Nephron progenitor cell (in vitro differentiated cells): ENCODE results near the gene MAN2A1.
A peak's percentile ranks its signal among the peaks of the same experiment; 100 is the strongest.

Experiments
- DNase-seq: peaks from one replicate; pipeline ENCODE4 v3.0.0; 2021
- H3K27ac Mint-ChIP-seq: 2 replicates; pipeline ENCODE4 v1.8.0; 2021; ENCODE audit warnings: mild to moderate bottlenecking, moderate library complexity, mixed read lengths
- H3K27me3 Mint-ChIP-seq: 2 replicates; pipeline ENCODE4 v1.8.0; 2021; ENCODE audit warnings: mild to moderate bottlenecking, low read depth, mixed read lengths; ENCODE audit not compliant: poor library complexity
- H3K36me3 Mint-ChIP-seq: 2 replicates; pipeline ENCODE4 v1.8.0; 2021; ENCODE audit warnings: low read depth, mixed read lengths
- H3K4me1 Mint-ChIP-seq: 2 replicates; pipeline ENCODE4 v1.8.0; 2021; ENCODE audit warnings: mixed read lengths
- H3K4me3 Mint-ChIP-seq: 2 replicates; pipeline ENCODE4 v1.8.0; 2021; ENCODE audit warnings: mild to moderate bottlenecking, moderate library complexity, mixed read lengths
- H3K9me3 Mint-ChIP-seq: 2 replicates; pipeline ENCODE4 v1.8.0; 2021; ENCODE audit warnings: mild to moderate bottlenecking, moderate library complexity, mixed read lengths
- TF ChIP-seq, protein P1 (sequence below): fragments of 200-600 bp; sonication (generic); IDR thresholded peaks from 2 replicates; pipeline ENCODE4 v1.5.0; 2021; ENCODE audit warnings: antibody characterized with exemption

MAN2A1 gene

GRCh38 chr5:109669991-109670706 is 19.6 kb upstream of the MAN2A1 start:
- H3K27ac Mint-ChIP-seq: no peak overlapping the region
- no peak overlapping the region for H3K4me3 Mint-ChIP-seq

DNA sequence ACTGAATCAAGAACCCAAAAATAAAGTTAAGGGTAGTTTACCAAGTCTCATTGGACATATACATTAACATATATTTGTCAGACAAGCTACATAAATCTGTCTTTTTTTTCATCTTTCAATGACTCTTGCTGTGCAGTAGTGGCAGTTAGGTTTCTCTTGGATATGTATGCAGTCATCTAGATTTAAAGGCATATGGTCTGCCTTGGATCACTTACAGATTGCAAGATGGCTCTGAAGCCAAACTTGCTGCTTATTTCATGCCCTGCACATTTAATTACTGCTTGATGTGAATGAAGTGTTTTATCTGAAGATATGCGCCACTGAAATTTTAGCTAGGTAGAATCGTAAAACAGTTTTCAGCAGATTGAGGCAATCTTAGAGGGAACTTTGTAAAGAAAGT is 18.6 kb upstream of the MAN2A1 start:
- Mint-ChIP-seq H3K27ac (no peak overlapping the region), H3K4me3 (no peak overlapping the region), H3K9me3 (no peaks in the 10 kb centered on the region), H3K27me3 (no peaks in the 10 kb centered on the region), H3K4me1 (peaks cover 14% of the 10 kb centered on the region), H3K36me3 (no peaks in the 10 kb centered on the region)
- TF ChIP-seq, protein P1, sequence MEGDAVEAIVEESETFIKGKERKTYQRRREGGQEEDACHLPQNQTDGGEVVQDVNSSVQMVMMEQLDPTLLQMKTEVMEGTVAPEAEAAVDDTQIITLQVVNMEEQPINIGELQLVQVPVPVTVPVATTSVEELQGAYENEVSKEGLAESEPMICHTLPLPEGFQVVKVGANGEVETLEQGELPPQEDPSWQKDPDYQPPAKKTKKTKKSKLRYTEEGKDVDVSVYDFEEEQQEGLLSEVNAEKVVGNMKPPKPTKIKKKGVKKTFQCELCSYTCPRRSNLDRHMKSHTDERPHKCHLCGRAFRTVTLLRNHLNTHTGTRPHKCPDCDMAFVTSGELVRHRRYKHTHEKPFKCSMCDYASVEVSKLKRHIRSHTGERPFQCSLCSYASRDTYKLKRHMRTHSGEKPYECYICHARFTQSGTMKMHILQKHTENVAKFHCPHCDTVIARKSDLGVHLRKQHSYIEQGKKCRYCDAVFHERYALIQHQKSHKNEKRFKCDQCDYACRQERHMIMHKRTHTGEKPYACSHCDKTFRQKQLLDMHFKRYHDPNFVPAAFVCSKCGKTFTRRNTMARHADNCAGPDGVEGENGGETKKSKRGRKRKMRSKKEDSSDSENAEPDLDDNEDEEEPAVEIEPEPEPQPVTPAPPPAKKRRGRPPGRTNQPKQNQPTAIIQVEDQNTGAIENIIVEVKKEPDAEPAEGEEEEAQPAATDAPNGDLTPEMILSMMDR: no peak
- DNase-seq: no peak

More at GRCh38 chr5:109669991-109670706, 19.6 kb upstream of the MAN2A1 start:
- H3K4me1 Mint-ChIP-seq: peaks cover 13% of the 10 kb centered on the region
- TF ChIP-seq, protein P1: no peak
- no peaks in the 10 kb centered on the region for H3K36me3 Mint-ChIP-seq
- H3K9me3 Mint-ChIP-seq: no peaks in the 10 kb centered on the region
- H3K27me3 Mint-ChIP-seq: no peaks in the 10 kb centered on the region
- no peak for DNase-seq

DNA sequence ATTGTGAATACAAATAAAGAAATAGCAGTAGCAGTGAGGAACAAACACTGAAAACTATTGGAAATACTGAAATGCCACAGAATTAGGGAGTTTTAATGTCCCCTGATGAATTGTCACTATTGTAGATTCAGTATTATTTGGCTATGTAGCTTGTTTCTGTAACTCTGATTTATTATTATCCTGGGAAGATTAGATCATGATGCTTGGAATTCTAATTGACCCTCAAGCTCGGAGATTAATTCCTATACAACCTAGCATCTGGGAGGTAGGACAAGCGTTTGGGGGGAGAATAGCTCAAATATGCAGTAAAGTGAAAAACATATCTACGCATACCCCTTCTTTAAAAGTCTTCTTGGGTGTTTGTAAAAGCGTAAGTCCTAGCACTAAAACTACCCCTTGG is 15.1 kb upstream of the MAN2A1 start:
- Mint-ChIP-seq H3K27ac (no peak overlapping the region), H3K9me3 (no peaks in the 10 kb centered on the region), H3K4me3 (no peak overlapping the region), H3K4me1 (peaks cover 33% of the 10 kb centered on the region), H3K27me3 (no peaks in the 10 kb centered on the region), H3K36me3 (no peaks in the 10 kb centered on the region)
- no peak for DNase-seq
- TF ChIP-seq, protein P1: no peak

DNA sequence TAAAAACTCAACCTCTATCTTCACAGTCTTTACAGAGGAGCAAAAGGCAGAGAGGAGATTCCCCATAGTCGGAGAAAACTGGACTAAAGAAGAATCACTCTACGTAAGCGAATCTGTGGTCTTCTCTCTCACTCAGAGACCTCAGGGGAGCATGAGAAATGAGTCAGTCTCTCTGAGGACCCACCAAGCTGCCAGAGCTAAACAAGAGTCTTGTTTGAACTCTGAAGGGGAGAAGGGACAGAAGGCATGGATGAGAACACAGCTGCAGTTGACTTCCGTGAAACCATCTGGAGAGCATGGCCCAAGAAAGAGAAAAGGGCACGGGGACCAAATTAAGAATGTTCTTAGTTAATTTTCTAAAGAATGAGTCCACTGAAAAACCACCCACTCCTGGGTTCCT is 12.8 kb upstream of the MAN2A1 start:
- DNase-seq: no peak
- no peak overlapping the region for H3K4me3 Mint-ChIP-seq
- H3K36me3 Mint-ChIP-seq: no peaks in the 10 kb centered on the region
- H3K27ac Mint-ChIP-seq: no peak overlapping the region
- H3K27me3 Mint-ChIP-seq: no peaks in the 10 kb centered on the region
- peaks cover 33% of the 10 kb centered on the region for H3K4me1 Mint-ChIP-seq
- no peaks in the 10 kb centered on the region for H3K9me3 Mint-ChIP-seq
- TF ChIP-seq, protein P1: no peak

GRCh38 chr5:109678447-109678846 is 11.3 kb upstream of the MAN2A1 start:
- TF ChIP-seq, protein P1: no peak
- Mint-ChIP-seq H3K9me3 (no peaks in the 10 kb centered on the region), H3K36me3 (no peaks in the 10 kb centered on the region), H3K4me3 (no peak overlapping the region), H3K4me1 (peaks cover 33% of the 10 kb centered on the region), H3K27ac (peak overlapping the region; percentile 69), H3K27me3 (peaks cover 3% of the 10 kb centered on the region)
- no peak for DNase-seq

- no peak overlapping the region for H3K4me3 Mint-ChIP-seq
- H3K9me3 Mint-ChIP-seq: peaks cover 6% of the 10 kb centered on the region
- H3K4me1 Mint-ChIP-seq: peaks cover 16% of the 10 kb centered on the region
- no peak for DNase-seq
- TF ChIP-seq, protein P1: no peak
- no peak overlapping the region for H3K27ac Mint-ChIP-seq
- H3K27me3 Mint-ChIP-seq: peaks cover 3% of the 10 kb centered on the region
- no peaks in the 10 kb centered on the region for H3K36me3 Mint-ChIP-seq
These were observed 8.0 kb upstream of the MAN2A1 start for GRCh38 chr5:109681763-109682162.
